HG03520 (cell line): ENCODE measurements around the gene CAMK1.
"Not testable (repeated sequence)": the region's sequence is repeated elsewhere in the genome, so short reads cannot be mapped to it uniquely, and the experiment has no call there.

Source experiments
- ATAC-seq: cut with Tn5 transposase; IDR thresholded peaks from one replicate; pipeline ENCODE4 v1.9.1; 2021; ENCODE audit warnings: mild to moderate bottlenecking, moderate library complexity; ENCODE audit not compliant: unreplicated experiment

CAMK1 gene

DNA sequence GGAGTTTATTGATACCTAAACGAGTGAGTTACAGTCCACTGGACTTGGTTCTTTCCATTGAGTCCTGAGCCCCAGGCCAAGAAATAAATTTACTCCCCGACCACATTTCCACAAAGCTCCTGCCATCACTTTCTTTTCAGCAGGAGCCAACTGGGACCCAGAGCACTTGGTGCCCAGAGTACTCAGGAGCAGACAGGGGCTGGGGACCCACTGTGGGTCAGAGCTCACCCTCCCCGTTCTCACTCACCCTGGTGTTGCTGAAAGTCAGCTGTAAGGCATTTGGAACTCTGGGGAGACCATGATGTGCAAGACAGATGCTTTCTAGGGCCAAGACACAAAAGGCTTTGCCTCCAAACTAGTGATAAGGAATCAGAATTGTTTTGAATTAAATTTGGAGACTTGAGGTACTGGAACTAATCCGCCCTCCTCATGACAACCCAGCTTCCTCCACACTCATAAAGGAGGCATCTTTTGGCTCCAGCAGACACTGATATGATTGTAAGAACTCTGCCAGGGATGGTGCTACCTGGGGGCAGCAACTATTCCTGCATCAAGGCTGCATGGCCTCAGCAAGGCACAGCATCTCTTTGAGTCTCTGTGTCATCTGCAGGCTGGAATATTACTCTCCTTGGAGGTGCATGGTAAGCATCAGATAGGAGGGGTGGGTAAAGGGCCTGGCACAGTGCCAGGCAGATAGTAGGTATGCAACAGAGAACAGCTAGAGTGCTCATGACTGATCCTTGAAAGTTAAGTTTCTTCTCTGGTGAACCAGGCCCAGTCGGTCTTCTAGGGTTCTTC is 7.3 kb upstream of the CAMK1 start:
- no peak for ATAC-seq

DNA sequence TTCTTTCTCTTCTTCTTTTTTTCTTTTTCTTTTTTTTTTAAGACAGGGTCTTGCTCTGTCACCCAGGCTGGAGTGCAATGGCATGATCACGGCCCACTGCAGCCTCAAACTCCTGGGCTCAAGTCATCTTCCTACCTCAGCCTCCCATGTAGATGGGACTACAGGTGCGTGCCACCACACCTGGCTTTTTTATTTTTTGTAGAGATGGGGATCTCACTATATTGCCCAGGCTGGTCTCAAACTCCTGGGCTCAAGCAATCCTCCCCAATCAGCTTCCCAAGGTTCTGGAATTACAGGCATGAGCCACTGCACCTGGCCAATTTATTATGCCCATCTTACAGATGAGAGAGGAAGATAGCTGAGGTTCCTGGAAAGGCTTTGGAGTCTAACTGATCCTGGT is 1.3 kb upstream of the CAMK1 start:
- ATAC-seq = not testable (repeated sequence)

GRCh38 chr3:9770276-9770812 is 597 bp upstream of the CAMK1 start:
- ATAC-seq = no peak

GRCh38 chr3:9769012-9769411 is 735 bp downstream of the CAMK1 start:
- ATAC-seq = no peak

DNA sequence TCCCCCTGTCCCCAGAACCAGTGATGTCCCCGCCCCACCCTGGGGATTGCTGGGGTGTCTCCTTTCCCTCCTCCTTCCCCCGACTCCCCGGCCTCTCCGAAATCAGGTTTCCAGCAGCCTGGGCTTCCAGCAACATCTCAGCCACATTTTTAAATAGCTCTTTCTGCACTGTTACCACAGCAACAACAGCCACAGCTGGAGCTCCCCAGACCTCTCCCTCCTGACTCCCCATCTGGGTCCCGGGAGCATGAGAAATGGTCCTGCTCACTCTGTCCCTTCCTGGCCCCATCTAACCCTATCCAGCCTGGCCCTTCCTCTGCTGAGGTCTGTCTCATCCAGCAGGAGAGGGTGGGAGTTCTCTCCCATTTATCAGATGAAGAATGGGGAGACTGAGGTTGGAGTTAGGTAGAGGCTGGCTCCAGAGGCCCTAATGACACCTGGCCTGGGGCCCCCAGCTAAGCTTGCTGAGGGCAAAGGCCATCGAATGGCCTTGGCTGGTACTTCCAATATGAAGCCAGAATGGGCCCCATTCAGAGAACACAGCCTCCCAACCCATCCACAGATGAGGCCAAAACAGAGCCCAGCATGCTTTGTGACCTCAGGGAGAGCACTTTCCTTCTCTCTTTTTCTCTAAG is 1.5 kb downstream of the CAMK1 start:
- ATAC-seq = no peak

GRCh38 chr3:9767418-9767817 is 2.3 kb downstream of the CAMK1 start:
- ATAC-seq = no peak

GRCh38 chr3:9765865-9766264 is 3.9 kb downstream of the CAMK1 start:
- no peak for ATAC-seq

GRCh38 chr3:9762871-9763270 is 6.9 kb downstream of the CAMK1 start:
- ATAC-seq = no peak

DNA sequence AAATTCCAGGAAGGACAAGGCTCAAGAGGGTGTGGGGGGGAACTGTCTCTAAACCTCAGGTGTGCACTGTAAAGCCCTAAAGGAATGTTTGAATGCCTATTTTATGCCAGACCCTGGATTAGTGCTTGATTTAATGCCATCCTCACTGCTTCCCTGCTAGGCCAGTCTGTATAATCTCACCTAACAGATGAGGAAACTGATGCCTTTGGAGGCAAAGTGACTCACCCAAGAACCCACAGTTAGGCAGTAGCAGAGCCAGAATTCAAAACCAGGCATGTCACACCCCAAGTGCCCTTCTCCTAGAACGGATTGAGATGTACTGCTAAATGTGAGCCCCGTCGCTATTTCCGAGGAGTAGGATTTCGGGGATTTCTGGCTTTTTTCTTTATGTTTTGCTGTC is 7.8 kb downstream of the CAMK1 start:
- no peak for ATAC-seq

DNA sequence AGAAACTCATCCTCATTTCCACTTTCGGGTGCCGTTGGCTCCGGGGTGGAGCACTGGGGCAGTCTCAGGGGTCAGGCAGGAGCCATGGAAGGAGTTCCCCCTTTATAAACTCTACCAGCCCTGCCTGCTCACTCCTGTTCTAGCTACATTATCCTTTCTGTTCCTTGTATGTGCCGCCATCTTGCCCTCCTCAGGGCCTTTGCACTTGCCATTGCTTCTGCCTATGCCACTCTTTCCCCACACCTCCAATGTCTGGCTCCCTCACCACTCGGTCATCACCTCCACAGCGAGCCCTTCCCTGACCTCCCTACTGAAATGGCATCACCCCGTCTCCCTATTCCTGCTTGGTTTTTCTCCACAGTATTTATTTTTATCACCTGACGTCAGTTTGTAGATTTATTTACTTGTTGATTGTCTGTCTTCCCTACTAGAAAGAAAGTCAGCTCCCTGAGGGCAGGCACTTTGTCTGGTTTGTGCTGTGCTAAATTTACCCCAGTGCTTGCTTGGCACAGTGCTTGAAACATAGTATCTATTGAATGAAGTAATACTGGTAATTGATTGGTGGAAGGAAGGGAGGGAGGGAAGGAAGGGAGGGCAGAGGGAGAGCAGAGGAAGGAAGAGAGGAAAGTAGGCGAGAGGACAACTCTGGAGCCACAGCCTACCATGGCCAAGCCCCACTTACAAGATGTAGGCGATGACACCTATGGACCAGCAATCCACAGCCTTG is 8.8 kb downstream of the CAMK1 start:
- no peak for ATAC-seq

- no peak for ATAC-seq
Observed at GRCh38 chr3:9757427-9757826, 12.3 kb downstream of the CAMK1 start.

- ATAC-seq = no peak
Observed at GRCh38 chr3:9754678-9755077, 15.1 kb downstream of the CAMK1 start.

GRCh38 chr3:9750556-9751411 is 19.0 kb downstream of the CAMK1 start:
- ATAC-seq = no peak

GRCh38 chr3:9749645-9750555 is 19.8 kb downstream of the CAMK1 start, which contains the start of gene OGG1:
Gene OGG1 (plus strand): TSS chr3:9749952. CDS start chr3:9750287, 335 bp downstream.
- peak; percentile 86 for ATAC-seq

DNA sequence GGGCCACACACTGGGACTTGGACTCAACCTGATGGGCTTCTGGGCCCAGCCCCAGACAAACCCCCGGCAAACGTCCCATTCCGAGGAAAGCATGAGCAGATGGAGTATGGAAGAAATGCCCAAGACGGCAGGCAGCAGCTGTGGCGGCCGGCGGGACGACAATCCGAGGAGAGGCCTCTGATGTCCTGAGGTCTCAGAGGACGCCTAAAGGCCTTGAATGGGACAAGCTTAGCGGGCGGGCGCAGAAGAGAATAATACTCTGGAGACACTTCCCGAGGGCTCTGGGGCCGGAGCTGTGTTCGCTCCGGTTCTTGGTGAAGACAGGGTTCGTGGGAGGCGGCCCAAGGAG is 20.5 kb downstream of the CAMK1 start:
- ATAC-seq = no peak

DNA sequence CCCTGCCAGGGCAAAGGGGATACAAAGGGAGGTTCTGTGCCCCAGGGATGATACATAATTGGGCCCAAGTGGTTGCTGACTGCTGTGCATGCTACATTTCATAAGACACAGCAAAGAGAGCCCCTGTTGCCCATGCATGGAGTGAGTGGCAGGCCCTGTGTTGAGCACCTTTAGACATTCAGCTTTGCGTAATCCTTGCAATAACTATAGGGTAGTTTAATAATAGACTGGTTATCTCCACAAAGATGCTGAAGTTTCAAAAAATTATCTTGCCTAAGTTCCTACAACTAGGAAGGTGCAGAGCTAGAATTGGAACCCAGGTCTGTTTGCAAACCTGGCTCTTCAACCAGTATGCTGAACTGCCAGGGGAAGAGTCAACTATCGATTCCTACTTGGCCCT is 21.7 kb downstream of the CAMK1 start:
- no peak for ATAC-seq

DNA sequence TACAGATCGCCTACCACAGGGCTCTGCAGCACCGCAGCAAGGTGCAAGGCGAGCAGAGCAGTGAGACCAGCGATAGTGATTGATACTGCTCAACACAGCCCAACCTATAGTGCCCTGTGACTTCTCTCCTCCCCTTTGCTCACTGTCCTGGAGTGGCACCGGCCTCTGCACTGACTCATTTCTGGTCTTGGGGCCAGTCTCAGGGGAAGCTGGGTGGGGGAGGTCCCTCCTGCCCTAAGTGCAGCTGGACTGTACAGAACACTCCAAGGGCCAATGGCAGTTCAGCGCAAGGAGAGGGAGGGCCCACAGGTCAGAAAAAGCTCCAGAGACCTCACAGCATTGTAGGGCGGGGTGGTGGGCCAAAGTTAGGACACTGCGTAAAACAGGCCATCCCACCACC is 22.5 kb downstream of the CAMK1 start:
- no peak for ATAC-seq

DNA sequence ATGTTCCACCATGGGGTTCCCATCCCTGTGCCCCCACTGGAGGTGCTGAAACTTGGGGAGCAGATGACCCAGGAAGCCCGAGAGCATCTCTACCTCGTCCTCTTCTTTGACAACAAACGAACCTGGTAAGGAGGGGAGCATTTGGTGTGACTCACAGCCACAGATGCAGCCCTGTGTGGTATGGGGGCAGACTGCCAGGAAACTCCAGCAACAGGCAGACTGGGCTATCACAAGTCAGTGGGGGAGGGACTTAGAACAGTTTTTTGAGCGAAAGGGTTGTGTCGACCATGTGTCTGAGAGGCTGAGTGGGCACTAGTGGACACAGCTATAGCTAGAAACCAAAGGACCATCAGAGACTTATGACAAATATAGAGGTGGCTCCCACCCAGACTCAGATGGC is 23.4 kb downstream of the CAMK1 start:
- ATAC-seq = no peak

GRCh38 chr3:9745521-9745920 is 24.2 kb downstream of the CAMK1 start:
- ATAC-seq = no peak

- ATAC-seq = no peak
Observed at GRCh38 chr3:9744162-9744561, 25.6 kb downstream of the CAMK1 start.
